GM13976 (cell line): ENCODE results near the gene GALNT7.

Experiments used
- DNase-seq: peaks from one replicate; pipeline ENCODE4 v3.0.0; 2012; ENCODE audit warnings: low spot score
- CTCF ChIP-seq: IDR thresholded peaks from 2 replicates; pipeline ENCODE4 v1.5.1; 2012; ENCODE audit warnings: borderline replicate concordance, mild to moderate bottlenecking; ENCODE audit not compliant: insufficient read depth; ENCODE audit errors: extremely low read depth, missing control alignments, control extremely low read depth
- in situ Hi-C: fragments of 300-500 bp; cut with MboI; formaldehyde crosslinking; loops from one replicate; pipeline ENCODE4 v1.12.0; 2022; ENCODE audit warnings: low sequenced_read_pairs, mixed read lengths, inconsistent platforms; ENCODE audit not compliant: unreplicated experiment

The GALNT7 gene

GRCh38 chr4:173212379-173212778 is 43.8 kb downstream of the GALNT7 start:
- in situ Hi-C loops: no loop called here
- no peak for TF ChIP-seq CTCF
- DNase-seq: no peak

GRCh38 chr4:173213296-173213695 is 44.7 kb downstream of the GALNT7 start:
- no peak for TF ChIP-seq CTCF
- DNase-seq: no peak
- in situ Hi-C loops: no loop called here

GRCh38 chr4:173214231-173214630 is 45.6 kb downstream of the GALNT7 start:
- in situ Hi-C loops: no loop called here
- TF ChIP-seq CTCF: no peak
- no peak for DNase-seq

- TF ChIP-seq CTCF: no peak
- DNase-seq: no peak
- in situ Hi-C loops: no loop called here
These were observed 46.0 kb downstream of the GALNT7 start for GRCh38 chr4:173214661-173215060.

- TF ChIP-seq CTCF: no peak
- DNase-seq: no peak
- in situ Hi-C loops: no loop called here
These were observed 48.5 kb downstream of the GALNT7 start for GRCh38 chr4:173217075-173217474.

- DNase-seq: no peak
- no peak for TF ChIP-seq CTCF
- in situ Hi-C loops: no loop called here
These were observed 49.1 kb downstream of the GALNT7 start for GRCh38 chr4:173217727-173218126.
